Esophagus (tissue), 2 donors: ENCODE results near the gene FGD6. TPM values are rescaled to one million over a fixed set of nuclear protein-coding genes. Genes with fewer than 3 reads are reported as not detected.
"Not testable (repeated sequence)": the region's sequence is repeated elsewhere in the genome, so short reads cannot be mapped to it uniquely, and the experiment has no call there.

Source experiments
- H3K27ac ChIP-seq, 2 donors: one replicate each; pipeline ENCODE4 v1.5.1; 2013; ENCODE audit warnings: low read depth in 2 of 2, mild to moderate bottlenecking in 2 of 2, inconsistent platforms in 1 of 2, low read length in 1 of 2, moderate library complexity in 1 of 2
- H3K27me3 ChIP-seq, 2 donors: one replicate each; pipeline ENCODE4 v1.6.1; 2013; ENCODE audit warnings: low read length in 2 of 2, control low read depth in 1 of 2, mild to moderate bottlenecking in 1 of 2; ENCODE audit not compliant: insufficient read depth in 2 of 2, control insufficient read depth in 1 of 2
- H3K36me3 ChIP-seq, 2 donors: one replicate each; pipeline ENCODE4 v1.6.1; 2013; ENCODE audit warnings: low read length in 1 of 2; ENCODE audit not compliant: control insufficient read depth in 2 of 2, insufficient read depth in 2 of 2
- H3K4me1 ChIP-seq, 2 donors: one replicate each; pipeline ENCODE4 v1.6.1; 2013; ENCODE audit warnings: low read length in 1 of 2; ENCODE audit not compliant: control insufficient read depth in 2 of 2, insufficient read depth in 2 of 2
- H3K4me3 ChIP-seq, 2 donors: one replicate each; pipeline ENCODE4 v1.5.1; 2013; ENCODE audit warnings: low read length in 2 of 2, mild to moderate bottlenecking in 2 of 2, low read depth in 1 of 2, moderate library complexity in 1 of 2
- H3K9me3 ChIP-seq, 2 donors: one replicate each; pipeline ENCODE4 v1.6.1; 2013; ENCODE audit warnings: mild to moderate bottlenecking in 2 of 2, low read depth in 1 of 2, low read length in 1 of 2, moderate library complexity in 1 of 2; ENCODE audit not compliant: control insufficient read depth in 2 of 2, insufficient read depth in 1 of 2
- WGBS, 2 donors: extraction: QIAGEN DNeasy Blood & Tissue Kit; methylation state at CpG; one replicate each; pipeline ENCODE4 v1.1.7; 2013; 5-methylcytosine and 5-hydroxymethylcytosine counted together
- polyA plus RNA-seq, 2 donors: library from polyadenylated mRNA; stranded (reverse); fragments of 200-250 nt; gene quantifications; one replicate each; pipeline ENCODE4 v1.2.3, GENCODE V29; 2013
- donor health status: healthy with polysubstance abuse.
- donor health status: Bipolar disorder and iron deficiency.

The FGD6 gene
- polyA plus RNA-seq, 2 donors, result 2.2 to 2.3 TPM

- H3K36me3 ChIP-seq, result no peaks in the 10 kb centered on the region
- H3K4me1 ChIP-seq, result no peaks in the 10 kb centered on the region
- H3K27ac ChIP-seq, result no peak overlapping the region
- H3K4me3 ChIP-seq, result no peak overlapping the region
- no peaks in the 10 kb centered on the region for H3K9me3 ChIP-seq
- no peaks in the 10 kb centered on the region for H3K27me3 ChIP-seq
- 86 to 88% methylated on average over 8 of the region's 8 CpGs for WGBS, 2 donors
These were observed 31.5 kb upstream of the FGD6 start for GRCh38 chr12:95248604-95249360.

- Histone ChIP-seq H3K36me3 (no peaks in the 10 kb centered on the region), H3K4me3 (no peak overlapping the region), H3K9me3 (no peaks in the 10 kb centered on the region), H3K4me1 (no peaks in the 10 kb centered on the region), H3K27me3 (no peaks in the 10 kb centered on the region), H3K27ac (no peak overlapping the region)
- 67 to 68% methylated on average over 1 of the region's 1 CpG for WGBS, 2 donors
These were observed 30.8 kb upstream of the FGD6 start for GRCh38 chr12:95248095-95248494.

- Histone ChIP-seq H3K27me3 (no peaks in the 10 kb centered on the region), H3K36me3 (no peaks in the 10 kb centered on the region), H3K27ac (no peak overlapping the region), H3K4me3 (no peak overlapping the region), H3K4me1 (no peaks in the 10 kb centered on the region), H3K9me3 (no peaks in the 10 kb centered on the region)
- 71 to 93% methylated on average over 3 of the region's 3 CpGs for WGBS, 2 donors
These were observed 27.1 kb upstream of the FGD6 start for GRCh38 chr12:95244350-95244749.

GRCh38 chr12:95243497-95244183, 26.4 kb upstream of the FGD6 start:
- H3K27me3 ChIP-seq, result no peaks in the 10 kb centered on the region
- H3K27ac ChIP-seq, result no peak overlapping the region
- H3K9me3 ChIP-seq, result no peaks in the 10 kb centered on the region
- H3K36me3 ChIP-seq, result no peaks in the 10 kb centered on the region
- H3K4me3 ChIP-seq, result no peak overlapping the region
- 95% methylated on average over 4 of the region's 4 CpGs for WGBS, 2 donors
- H3K4me1 ChIP-seq, result no peaks in the 10 kb centered on the region

- Histone ChIP-seq H3K9me3 (no peaks in the 10 kb centered on the region), H3K4me3 (no peak overlapping the region), H3K27me3 (no peaks in the 10 kb centered on the region), H3K4me1 (no peaks in the 10 kb centered on the region), H3K27ac (no peak overlapping the region), H3K36me3 (no peaks in the 10 kb centered on the region)
- WGBS, 2 donors, result 91 to 95% methylated on average over 4 of the region's 4 CpGs
These were observed 24.7 kb upstream of the FGD6 start for GRCh38 chr12:95241761-95242506.

GRCh38 chr12:95241138-95241537, 23.9 kb upstream of the FGD6 start:
- H3K27me3 ChIP-seq, H3K4me1 ChIP-seq, H3K27ac ChIP-seq, H3K9me3 ChIP-seq, H3K36me3 ChIP-seq, H3K4me3 ChIP-seq: not testable (repeated sequence)
- WGBS, 2 donors, result 85 to 86% methylated on average over 6 of the region's 6 CpGs

- H3K4me3 ChIP-seq, result no peak overlapping the region
- no peaks in the 10 kb centered on the region for H3K9me3 ChIP-seq
- no peaks in the 10 kb centered on the region for H3K27me3 ChIP-seq
- 75 to 79% methylated on average over 2 of the region's 2 CpGs for WGBS, 2 donors
- H3K27ac ChIP-seq, result no peak overlapping the region
- no peaks in the 10 kb centered on the region for H3K36me3 ChIP-seq
- H3K4me1 ChIP-seq, result no peaks in the 10 kb centered on the region
These were observed 23.3 kb upstream of the FGD6 start for GRCh38 chr12:95240556-95240955.

- H3K27me3 ChIP-seq, H3K4me3 ChIP-seq, H3K9me3 ChIP-seq, H3K36me3 ChIP-seq, H3K4me1 ChIP-seq, H3K27ac ChIP-seq: not testable (repeated sequence)
- WGBS, 2 donors, result 84 to 89% methylated on average over 2 of the region's 2 CpGs
These were observed 22.6 kb upstream of the FGD6 start for GRCh38 chr12:95239835-95240234.

GRCh38 chr12:95239216-95239615, 21.9 kb upstream of the FGD6 start:
- no peak overlapping the region for H3K4me3 ChIP-seq
- no peaks in the 10 kb centered on the region for H3K36me3 ChIP-seq
- no peaks in the 10 kb centered on the region for H3K27me3 ChIP-seq
- no peaks in the 10 kb centered on the region for H3K9me3 ChIP-seq
- no peaks in the 10 kb centered on the region for H3K4me1 ChIP-seq
- no peak overlapping the region for H3K27ac ChIP-seq
